Astrocyte of the spinal cord (primary cell): ENCODE measurements around the gene CD2BP2.
A peak's percentile ranks its signal among the peaks of the same experiment; 100 is the strongest.
"Not testable (repeated sequence)": the region's sequence is repeated elsewhere in the genome, so short reads cannot be mapped to it uniquely, and the experiment has no call there.

ENCODE experiments used
- DNase-seq: peaks from one replicate; pipeline ENCODE4 v3.0.0; 2011; ENCODE audit warnings: low read depth, low spot score
- H3K4me3 ChIP-seq: 2 replicates; pipeline ENCODE4 v1.5.1; 2011; ENCODE audit warnings: low read depth, mild to moderate bottlenecking, low read length, moderate library complexity
- CTCF ChIP-seq: IDR thresholded peaks from 2 replicates; pipeline ENCODE4 v1.5.1; 2012; ENCODE audit warnings: low read depth, mild to moderate bottlenecking, low read length, inconsistent platforms
- in situ Hi-C: cut with HindIII; loops from 2 replicates; pipeline ENCODE4 v1.10.0; 2017; ENCODE audit warnings: low sequenced_read_pairs

The CD2BP2 gene

DNA sequence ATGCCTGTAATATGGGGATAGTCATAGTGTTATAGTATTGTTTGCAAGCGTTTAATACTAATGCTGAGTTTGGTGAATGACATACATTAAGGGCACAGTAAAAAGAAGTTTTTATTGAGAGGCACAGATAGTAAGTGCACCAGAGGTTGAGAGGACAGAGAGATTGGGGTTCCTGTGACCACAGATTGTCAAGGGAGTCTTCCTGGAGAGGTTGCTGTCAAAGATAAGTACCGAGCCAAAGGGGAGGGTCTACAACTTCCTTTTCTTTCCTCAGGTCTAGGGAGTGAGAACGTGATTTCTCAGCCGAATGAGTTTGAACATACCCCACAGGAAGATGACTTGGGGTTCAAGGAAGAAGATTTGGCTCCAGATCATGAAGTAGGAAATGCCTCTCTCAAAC, 41.9 kb upstream of the CD2BP2 start:
- DNase-seq = no peak
- no peak overlapping the region for H3K4me3 ChIP-seq
- in situ Hi-C loops = no loop called here
- TF ChIP-seq CTCF = no peak

- in situ Hi-C loops, DNase-seq, H3K4me3 ChIP-seq: not testable (repeated sequence)
Observed at GRCh38 chr16:30396627-30397026, 41.5 kb upstream of the CD2BP2 start.

DNA sequence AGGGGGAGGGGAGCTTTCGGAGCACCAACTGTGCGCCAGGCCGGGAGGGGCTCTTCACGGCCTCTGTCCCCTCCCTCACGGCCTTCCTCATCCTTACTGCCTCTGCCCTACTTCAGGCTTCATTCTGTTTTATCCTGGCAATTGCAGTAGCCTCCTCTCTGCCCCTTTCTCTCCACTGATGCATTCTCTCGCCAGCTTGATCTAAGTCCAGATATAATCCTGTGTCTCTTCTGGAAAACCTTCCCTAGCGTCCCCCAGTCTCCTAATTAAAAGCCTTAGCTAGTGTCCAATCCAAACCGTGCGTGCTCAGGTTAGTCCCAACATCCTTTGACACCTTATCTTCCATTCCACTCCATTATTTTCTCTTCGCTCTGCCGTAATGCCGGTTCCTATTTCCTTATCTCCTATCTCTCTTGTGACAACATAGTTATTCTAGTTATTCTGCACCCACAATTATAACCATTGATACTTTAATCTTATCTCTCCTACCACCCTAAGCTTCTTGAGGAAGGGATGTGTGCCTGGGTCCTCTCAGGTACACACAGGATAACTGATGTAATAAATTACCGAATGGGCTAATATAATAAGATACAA, 41.0 kb upstream of the CD2BP2 start:
- in situ Hi-C loops = no loop called here
- H3K4me3 ChIP-seq = peak overlapping the region; percentile 72
- no peak for TF ChIP-seq CTCF
- no peak for DNase-seq

- H3K4me3 ChIP-seq = peak within 1 kb of the TSS; percentile 72
- peak; percentile 91 for DNase-seq
- TF ChIP-seq CTCF = no peak
- in situ Hi-C loops = no loop called here
Observed at GRCh38 chr16:30395155-30395991, 40.3 kb upstream of the CD2BP2 start, which contains the start of gene ZNF48. Gene ZNF48, plus strand, starts transcription at chr16:30395420. Its CDS starts 375 bp downstream, at chr16:30395795.

GRCh38 chr16:30394592-30395154, 39.6 kb upstream of the CD2BP2 start:
- no peak for TF ChIP-seq CTCF
- in situ Hi-C loops = no loop called here
- peak; percentile 42 for DNase-seq
- peak overlapping the region; percentile 72 for H3K4me3 ChIP-seq

DNA sequence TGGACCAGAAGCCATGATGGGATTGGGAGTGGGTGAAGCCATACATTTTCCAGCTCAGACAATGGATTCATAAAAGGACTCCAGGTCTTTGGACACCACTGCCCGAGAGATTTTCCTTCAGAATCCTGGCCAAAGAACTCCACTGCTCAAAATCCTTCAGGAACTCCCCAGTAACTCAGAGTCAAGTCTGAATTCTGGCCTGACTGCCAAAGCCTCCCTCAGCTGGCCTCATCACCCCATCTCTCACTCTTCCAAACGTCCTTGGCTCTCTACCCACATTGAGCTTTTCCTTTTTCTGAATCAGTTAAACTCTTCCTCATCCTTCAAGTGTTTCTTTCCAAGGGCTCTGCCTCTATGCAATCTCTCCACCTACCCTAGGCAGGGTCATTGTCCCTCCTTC, 28.4 kb upstream of the CD2BP2 start:
- TF ChIP-seq CTCF = no peak
- in situ Hi-C loops = no loop called here
- no peak overlapping the region for H3K4me3 ChIP-seq
- no peak for DNase-seq
